Osteocyte (in vitro differentiated cells): ENCODE measurements around the gene OR2B6. TPM values are rescaled to one million over a fixed set of nuclear protein-coding genes. Genes with fewer than 3 reads are reported as not detected.

ENCODE experiments used
- DNase-seq: peaks from one replicate; pipeline ENCODE4 v3.0.0; 2021; ENCODE audit warnings: mixed read lengths; ENCODE audit not compliant: unreplicated experiment; ENCODE audit errors: extremely low spot score
- H3K27ac Mint-ChIP-seq: one replicate; pipeline ENCODE4 v1.8.0; 2021; ENCODE audit warnings: mild to moderate bottlenecking, mixed read lengths; ENCODE audit not compliant: unreplicated experiment
- H3K27me3 Mint-ChIP-seq: one replicate; pipeline ENCODE4 v1.8.0; 2021; ENCODE audit warnings: mixed read lengths; ENCODE audit not compliant: unreplicated experiment
- H3K36me3 Mint-ChIP-seq: one replicate; pipeline ENCODE4 v1.8.0; 2021; ENCODE audit warnings: mixed read lengths; ENCODE audit not compliant: unreplicated experiment
- H3K4me1 Mint-ChIP-seq: one replicate; pipeline ENCODE4 v1.8.0; 2021; ENCODE audit warnings: mixed read lengths; ENCODE audit not compliant: unreplicated experiment
- H3K4me3 Mint-ChIP-seq: one replicate; pipeline ENCODE4 v1.8.0; 2021; ENCODE audit warnings: mild to moderate bottlenecking, moderate library complexity, mixed read lengths; ENCODE audit not compliant: unreplicated experiment
- H3K9me3 Mint-ChIP-seq: one replicate; pipeline ENCODE4 v1.8.0; 2021; ENCODE audit warnings: mixed read lengths; ENCODE audit not compliant: unreplicated experiment
- total RNA-seq: library from RNA; stranded (reverse); gene quantifications from 2 replicates; pipeline ENCODE4 v1.2.1, GENCODE V29; 2021
- TF ChIP-seq, protein P1 (sequence below): fragments of 200-600 bp; sonication (generic); IDR thresholded peaks from 2 replicates; pipeline ENCODE4 v1.5.0; 2021; ENCODE audit warnings: antibody characterized with exemption, mild to moderate bottlenecking, moderate library complexity

Gene OR2B6
- total RNA-seq, 1 donor from 2014 or later, result not detected

DNA sequence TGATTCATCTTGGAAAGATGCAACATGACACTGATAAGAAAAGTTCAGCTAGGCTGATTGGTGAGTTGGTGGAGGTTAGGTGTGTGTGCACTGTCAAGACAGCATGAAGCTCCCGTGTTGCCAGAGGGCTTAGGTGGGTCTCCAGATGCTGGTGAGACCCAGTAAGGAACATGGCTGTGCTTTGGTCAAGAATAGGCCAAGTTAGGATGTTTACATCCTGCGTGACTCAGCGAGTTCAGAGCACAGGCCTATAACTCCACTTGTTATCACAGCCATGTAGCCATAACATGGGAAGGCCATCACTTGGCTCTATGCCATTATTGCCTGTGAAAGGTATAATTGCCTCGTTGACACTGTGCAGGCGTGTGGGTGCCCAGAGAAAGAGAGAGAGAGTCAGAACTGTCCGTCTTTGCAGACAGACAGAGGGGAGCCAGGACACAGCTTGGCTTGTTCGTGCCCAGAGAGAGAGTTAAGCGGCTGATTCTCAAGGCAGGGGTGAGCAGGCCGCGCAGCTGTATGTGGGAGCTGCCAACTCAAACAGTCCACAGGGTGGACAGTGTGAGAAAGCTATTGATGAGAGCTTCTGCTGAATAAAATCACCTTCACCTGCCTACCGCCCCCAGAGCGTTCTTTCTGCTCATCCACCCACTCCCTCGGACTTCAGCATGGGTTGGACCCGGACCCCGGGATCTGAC lies 43.5 kb downstream of the OR2B6 start:
- Mint-ChIP-seq H3K36me3 (no peaks in the 10 kb centered on the region), H3K9me3 (no peaks in the 10 kb centered on the region), H3K27ac (no peak overlapping the region), H3K4me3 (no peak overlapping the region), H3K4me1 (no peaks in the 10 kb centered on the region), H3K27me3 (peaks cover 2% of the 10 kb centered on the region)
- TF ChIP-seq, protein P1, sequence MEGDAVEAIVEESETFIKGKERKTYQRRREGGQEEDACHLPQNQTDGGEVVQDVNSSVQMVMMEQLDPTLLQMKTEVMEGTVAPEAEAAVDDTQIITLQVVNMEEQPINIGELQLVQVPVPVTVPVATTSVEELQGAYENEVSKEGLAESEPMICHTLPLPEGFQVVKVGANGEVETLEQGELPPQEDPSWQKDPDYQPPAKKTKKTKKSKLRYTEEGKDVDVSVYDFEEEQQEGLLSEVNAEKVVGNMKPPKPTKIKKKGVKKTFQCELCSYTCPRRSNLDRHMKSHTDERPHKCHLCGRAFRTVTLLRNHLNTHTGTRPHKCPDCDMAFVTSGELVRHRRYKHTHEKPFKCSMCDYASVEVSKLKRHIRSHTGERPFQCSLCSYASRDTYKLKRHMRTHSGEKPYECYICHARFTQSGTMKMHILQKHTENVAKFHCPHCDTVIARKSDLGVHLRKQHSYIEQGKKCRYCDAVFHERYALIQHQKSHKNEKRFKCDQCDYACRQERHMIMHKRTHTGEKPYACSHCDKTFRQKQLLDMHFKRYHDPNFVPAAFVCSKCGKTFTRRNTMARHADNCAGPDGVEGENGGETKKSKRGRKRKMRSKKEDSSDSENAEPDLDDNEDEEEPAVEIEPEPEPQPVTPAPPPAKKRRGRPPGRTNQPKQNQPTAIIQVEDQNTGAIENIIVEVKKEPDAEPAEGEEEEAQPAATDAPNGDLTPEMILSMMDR, result no peak
- DNase-seq, result no peak

DNA sequence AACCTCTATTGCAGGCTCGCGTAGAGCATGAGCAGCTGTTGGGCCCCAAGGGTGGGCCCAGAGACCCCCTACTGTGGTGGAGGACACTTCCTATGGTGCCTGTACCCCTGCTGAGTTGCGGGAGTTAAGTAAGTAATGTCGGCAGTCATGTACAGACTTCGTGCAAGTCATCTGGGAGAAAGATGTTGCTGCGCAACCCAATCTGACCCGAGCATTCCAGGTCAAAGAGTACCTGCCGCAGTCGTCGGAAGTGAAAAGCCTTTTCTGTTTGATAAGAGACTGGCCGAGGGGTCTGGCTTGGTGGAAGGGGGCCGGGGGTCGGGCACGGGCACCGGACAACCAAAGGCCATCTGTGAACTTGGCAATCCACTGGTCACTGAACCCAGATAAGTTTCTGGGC lies 44.3 kb downstream of the OR2B6 start:
- DNase-seq, result no peak
- Mint-ChIP-seq H3K4me3 (no peak overlapping the region), H3K27me3 (peaks cover 2% of the 10 kb centered on the region), H3K36me3 (no peaks in the 10 kb centered on the region), H3K4me1 (no peaks in the 10 kb centered on the region), H3K9me3 (no peaks in the 10 kb centered on the region), H3K27ac (no peak overlapping the region)
- TF ChIP-seq, protein P1, result no peak

GRCh38 chr6:28001751-28002150 lies 44.7 kb downstream of the OR2B6 start:
- Mint-ChIP-seq H3K27me3 (peaks cover 2% of the 10 kb centered on the region), H3K4me1 (no peaks in the 10 kb centered on the region), H3K4me3 (no peak overlapping the region), H3K9me3 (no peaks in the 10 kb centered on the region), H3K36me3 (no peaks in the 10 kb centered on the region), H3K27ac (no peak overlapping the region)
- TF ChIP-seq, protein P1, result no peak
- DNase-seq, result no peak

DNA sequence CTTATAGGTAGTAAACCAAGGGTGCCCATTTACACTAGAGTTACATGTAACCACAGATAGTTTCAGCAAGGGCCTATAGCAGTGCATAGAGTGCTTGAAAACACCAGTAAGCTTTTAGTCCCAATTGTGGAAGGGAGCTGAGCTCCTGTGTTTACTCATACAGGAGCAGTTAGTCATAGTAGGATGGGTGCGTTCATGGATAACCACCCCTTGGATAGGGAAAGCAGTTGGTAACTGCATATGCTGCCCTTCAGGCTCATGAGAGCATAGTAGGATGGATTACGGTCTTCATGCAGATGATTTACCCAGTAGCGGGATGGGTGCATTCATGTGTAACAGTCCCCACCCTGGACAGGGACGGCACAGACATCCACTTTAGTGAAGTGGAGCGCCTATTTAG lies 45.1 kb downstream of the OR2B6 start:
- Mint-ChIP-seq H3K27ac (no peak overlapping the region), H3K36me3 (no peaks in the 10 kb centered on the region), H3K4me3 (no peak overlapping the region), H3K9me3 (no peaks in the 10 kb centered on the region), H3K27me3 (peaks cover 2% of the 10 kb centered on the region), H3K4me1 (no peaks in the 10 kb centered on the region)
- TF ChIP-seq, protein P1, result no peak
- DNase-seq, result no peak

GRCh38 chr6:28003059-28003458 lies 46.0 kb downstream of the OR2B6 start:
- TF ChIP-seq, protein P1, result no peak
- H3K36me3 Mint-ChIP-seq, result no peaks in the 10 kb centered on the region
- H3K4me1 Mint-ChIP-seq, result no peaks in the 10 kb centered on the region
- H3K9me3 Mint-ChIP-seq, result no peaks in the 10 kb centered on the region
- no peak for DNase-seq
- no peak overlapping the region for H3K4me3 Mint-ChIP-seq
- peaks cover 2% of the 10 kb centered on the region for H3K27me3 Mint-ChIP-seq
- no peak overlapping the region for H3K27ac Mint-ChIP-seq
